ENCODE data around the gene SGCA.
A peak's percentile ranks its signal among the peaks of the same experiment; 100 is the strongest.

The SGCA gene

GRCh38 chr17:50134206-50135110, 31.3 kb upstream of the SGCA start:
- no peak for DNase-seq (ENCODE audit: low read depth in 2 of 2)

DNA sequence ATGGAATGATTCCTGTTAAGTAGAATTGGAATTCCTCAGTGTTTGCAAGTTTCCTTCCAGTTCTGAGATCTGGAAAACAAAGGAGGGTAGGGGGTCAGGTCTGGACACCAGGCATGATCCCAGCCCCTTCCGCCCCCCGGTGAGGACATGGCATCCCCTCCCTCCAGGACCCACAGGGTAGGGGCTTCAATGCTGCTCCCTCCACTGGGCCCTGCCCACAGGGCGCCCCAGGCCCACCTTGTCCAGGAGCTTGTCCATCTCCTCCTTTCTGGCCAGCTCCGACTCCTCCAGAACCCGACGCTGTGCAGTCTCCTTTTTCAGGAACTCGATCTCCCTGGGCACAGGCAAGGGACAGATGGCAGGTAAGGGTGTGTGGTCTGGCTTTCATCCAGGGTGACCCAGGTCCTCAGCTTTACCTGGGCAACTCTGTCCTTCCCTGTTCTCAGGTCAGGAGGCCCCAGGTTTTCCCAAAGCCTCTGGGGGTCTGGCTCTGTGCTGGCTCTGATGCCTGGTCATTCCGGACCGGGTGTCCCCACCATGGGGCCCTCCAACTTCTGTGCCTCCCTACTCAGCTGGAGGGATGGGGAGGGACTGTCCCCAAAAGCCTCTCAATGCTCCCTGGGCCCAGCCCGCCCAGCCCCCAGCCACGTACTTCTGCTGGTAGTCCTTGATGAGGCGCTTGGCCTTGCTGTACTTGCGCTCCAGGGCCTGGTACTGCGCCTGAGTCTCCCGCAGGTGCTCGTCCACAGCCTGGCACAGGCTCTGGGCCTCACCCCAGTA, 30.3 kb upstream of the SGCA start:
- DNase-seq (ENCODE audit: low read depth in 2 of 2): no peak

GRCh38 chr17:50136096-50136687, 29.6 kb upstream of the SGCA start:
- no peak for DNase-seq (ENCODE audit: low read depth in 2 of 2)

GRCh38 chr17:50137042-50137441, 28.8 kb upstream of the SGCA start:
- DNase-seq (ENCODE audit: low read depth in 2 of 2): no peak

- no peak for DNase-seq (ENCODE audit: low read depth in 2 of 2)
Observed at GRCh38 chr17:50139185-50139783, 26.5 kb upstream of the SGCA start.

DNA sequence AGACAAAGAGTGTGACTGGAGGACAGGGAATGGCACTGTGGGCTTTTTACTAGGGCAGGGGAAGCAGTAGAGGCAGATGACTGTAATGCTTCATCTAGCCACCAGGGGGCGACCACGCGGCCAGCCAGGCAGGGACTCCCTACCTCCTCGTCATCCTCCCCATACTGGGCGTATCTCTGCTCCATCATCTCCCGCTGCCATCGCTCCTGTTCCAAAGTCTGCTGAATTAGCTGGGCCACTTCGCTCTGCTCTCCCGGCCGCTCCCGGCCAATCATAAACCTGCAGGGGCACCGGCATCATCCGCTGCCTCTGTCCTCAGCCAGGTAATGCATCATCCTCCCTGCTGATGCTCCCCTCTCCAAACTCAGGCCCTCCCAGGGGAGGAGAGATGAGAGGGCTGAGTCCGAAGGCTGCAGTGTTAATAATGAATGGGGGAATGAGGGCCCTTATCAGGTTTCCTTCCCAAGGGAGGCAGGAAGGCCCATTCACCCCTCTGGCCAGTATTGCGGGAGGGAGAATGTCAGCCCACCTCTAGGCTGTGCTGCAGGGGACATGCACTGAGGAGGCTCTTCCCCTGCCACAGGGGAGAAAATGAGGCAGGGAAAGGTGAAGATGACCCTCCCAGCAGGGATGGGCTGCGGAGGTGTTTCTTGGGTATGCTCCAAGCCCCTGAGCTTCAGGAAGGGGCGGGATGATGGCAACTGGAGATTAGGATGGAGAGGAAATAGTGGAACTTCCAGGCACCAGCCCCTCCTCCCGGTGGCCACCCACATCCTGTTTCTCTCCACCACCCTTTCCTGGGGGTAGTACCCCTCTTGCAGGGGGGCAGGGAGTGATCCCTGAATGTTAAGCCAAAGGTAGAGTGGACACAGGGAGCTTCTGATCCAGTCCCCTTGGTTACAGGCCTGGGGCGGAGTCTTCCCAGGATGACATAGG, 25.6 kb upstream of the SGCA start:
- peak; percentile 50 to 68 for DNase-seq (ENCODE audit: low read depth in 2 of 2)

DNA sequence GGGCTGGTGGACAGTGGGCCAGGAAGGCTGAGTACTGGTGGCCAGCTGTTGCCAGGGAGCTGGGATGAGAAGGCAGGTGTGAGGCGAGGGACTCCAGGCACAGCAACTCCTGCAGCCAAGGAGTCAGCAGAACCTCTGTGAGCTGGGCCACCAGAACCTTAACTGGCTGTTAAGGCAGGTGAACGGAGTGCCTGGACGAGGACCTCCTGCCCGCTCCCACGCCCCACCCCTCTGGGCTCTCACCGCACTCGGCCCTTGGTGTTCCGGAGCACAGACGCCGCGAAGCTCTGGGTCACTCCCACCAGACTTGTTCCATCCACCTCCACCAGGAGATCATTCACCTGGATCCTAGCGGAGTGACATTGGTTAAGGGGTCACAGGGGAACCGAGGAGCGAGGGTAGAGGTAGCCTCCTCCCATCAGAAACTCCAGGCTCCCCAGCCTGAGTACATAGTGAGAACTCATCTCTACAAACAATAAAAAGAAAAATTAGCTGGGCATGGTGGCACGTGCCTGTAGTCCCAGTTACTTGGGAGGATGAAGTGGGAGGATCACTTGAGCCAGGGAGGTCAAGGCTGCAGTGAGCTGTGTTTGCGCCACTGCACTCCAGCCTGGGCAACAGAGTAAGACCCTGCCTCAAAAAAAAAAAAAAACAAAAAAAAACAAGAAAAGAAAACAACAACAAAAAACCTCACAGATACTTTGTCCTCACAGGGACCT, 24.6 kb upstream of the SGCA start:
- no peak for DNase-seq (ENCODE audit: low read depth in 2 of 2)

DNA sequence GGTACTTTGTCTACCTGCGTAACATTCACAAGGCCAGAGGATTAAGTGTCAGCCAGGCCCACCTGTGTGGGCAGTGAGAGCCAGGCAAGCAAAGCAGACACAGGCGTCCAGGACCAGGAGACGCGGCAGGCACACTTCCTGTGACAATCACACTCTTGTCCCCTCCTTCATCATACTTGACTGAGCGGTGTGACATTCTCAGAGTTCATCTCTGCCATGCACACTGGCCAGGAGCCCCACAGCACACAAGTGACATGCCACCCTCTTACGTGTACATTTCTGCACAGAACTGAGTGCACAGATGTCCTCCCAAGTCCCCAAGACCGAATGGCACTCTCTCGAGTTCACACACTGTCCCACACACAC, 24.1 kb upstream of the SGCA start:
- DNase-seq (ENCODE audit: low read depth in 2 of 2): no peak

DNA sequence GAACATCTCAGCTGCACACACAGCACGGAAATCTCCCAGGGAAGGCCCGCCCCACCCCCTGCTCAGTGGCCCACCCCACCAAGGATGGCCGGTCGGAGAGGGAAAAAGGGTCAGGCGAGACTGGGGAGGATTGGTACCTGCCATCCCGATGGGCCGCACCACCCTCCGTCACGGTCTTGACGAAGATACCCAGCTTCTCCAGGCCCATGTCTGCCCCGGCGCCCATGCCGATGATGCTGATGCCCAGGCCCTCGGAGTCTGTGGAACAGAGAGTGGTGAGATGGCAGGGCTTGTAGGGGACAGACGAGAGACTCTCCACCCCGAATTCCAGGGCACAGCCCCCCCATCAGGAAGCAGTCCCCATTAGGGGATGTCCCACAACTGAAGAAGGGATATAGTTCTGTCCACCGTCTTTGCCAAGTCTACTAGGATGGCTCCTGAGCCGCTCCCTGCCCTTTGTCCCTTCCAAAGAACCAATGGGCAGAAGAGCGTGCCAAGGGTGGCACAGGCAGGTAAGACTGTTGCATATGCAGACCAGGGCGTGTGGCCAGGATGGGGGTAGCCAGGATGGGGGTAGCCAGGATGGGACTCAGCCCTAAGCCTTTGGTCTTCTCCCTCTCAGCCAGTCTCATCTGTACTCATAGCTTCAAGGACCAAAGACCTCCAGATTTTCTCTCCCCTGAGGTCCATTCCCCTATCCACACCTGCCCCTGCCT, 22.2 kb upstream of the SGCA start:
- DNase-seq (ENCODE audit: low read depth in 2 of 2): no peak

GRCh38 chr17:50144355-50144754, 21.4 kb upstream of the SGCA start:
- no peak for DNase-seq (ENCODE audit: low read depth in 2 of 2)

- DNase-seq (ENCODE audit: low read depth in 2 of 2): no peak
Observed at GRCh38 chr17:50144845-50145531, 20.8 kb upstream of the SGCA start.

DNA sequence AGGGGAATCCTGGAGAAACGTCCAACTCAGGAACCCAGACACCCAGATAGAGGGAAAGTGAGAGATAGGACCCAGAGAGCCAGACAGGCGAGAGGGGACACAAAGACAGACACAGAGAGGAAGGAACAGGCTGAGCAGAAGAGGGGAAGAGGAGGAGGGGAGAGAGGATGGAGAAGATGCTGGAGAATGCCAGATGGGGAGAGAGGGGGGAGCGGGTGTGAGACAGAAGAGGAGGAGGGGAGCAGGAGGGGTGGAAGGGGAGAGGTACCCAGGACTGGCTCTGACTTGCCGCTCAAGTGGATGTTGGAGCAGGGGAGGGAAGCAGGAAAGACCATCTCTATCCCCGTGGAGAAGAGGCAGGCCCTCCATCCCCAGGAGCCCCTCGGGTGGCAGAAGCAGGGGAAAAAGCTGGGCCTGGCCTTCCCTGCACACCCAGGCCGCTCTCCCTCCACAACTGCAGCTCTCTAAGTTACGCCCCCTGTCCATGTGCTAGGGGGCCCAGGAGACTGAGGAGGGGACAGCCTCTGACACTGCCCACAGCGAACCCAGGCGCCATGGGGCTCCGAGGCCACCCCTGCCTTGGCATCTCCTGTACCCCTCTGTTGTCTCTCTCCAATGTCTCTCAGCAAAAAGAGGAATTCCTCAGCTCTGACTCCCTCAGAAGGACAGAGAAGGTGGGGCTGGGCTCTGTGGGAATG, 20.1 kb upstream of the SGCA start:
- no peak for DNase-seq (ENCODE audit: low read depth in 2 of 2)

DNA sequence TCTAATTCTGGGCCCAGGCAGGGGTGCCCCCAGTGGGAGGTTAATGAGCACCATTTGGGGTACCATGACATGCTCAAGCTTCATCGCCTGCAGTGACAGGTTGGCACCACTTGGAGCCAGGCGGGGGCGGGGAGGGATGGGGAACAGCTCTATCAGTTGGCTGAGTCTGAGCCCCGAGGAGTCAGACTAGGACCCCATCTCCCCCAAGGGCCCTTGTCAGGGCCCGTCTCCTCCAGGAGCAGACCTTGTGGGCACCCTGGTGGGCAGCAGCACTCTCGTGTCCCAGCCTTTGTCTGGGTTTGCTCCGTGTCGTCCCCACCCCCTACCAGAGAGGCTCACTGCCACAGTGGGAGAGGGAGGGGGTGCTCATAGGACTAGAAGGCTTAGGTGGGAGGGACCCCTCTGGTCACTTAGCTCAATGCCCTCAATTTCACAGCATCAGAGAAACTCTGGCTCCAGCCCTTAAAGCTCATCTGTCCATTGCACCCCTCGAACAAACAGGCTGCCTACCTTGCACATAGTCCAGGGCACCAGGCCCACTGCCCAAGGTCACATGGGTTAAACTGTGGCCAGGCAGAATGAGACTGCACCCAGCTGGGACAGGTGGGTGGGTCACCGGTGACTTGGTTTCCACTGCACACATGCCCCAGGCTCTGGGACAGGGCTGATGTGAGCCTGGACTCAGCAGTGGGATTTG, 19.4 kb upstream of the SGCA start:
- DNase-seq (ENCODE audit: low read depth in 2 of 2): no peak

DNA sequence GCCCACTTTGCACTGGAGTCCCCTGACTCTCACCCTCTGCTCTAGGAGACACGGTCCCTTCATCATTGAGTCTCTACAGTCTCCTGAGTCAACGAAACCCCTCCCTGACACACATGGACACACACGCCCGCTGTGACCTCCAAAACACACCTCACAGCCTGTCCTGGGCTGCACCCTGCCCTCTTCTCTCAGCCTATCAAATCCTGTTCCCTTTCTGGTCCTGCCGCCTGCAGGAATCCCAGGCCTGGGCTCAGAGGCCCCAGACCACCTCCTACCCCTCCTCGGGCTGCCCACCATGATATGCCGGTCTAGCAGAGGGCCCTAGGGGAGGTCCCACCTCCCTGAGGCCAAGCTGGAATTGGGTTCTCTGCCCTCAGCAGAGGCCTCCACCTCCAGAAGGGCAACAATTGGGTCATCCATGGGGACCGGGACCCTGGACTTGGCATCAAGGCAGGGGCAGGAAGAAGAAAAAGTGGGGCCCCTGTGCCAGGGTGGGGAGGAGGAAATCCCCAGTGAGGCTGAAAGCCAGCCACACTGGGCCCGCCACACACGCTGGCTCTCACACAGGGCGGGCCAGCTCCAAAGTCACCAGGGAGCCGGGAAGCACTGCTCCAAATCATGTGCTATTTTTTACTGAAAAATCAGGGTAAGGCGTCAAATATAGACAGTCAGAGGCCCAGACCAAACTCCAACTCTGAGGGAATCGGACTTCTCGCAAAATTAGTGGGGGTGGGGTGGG, 18.7 kb upstream of the SGCA start:
- no peak for DNase-seq (ENCODE audit: low read depth in 2 of 2)

DNA sequence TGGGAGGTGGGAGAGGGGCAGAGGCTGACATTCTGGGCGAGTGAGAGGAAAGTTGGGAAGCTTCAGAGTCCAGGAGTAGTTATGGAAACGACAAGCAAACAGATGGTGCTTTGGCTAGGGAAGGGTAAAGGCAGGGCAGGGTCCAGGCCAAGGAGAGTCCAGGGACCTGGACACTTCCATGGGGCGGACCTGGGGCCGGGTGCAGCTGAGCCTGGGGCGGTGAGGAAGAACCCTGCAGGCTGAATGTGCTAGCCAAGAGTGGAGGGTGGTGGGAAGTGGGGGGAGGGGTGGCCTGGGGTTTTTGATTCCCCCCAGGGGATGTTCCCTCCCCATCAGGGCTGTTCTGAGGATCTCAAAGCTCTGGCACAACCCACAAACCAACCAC, 18.0 kb upstream of the SGCA start:
- DNase-seq (ENCODE audit: low read depth in 2 of 2): no peak

DNA sequence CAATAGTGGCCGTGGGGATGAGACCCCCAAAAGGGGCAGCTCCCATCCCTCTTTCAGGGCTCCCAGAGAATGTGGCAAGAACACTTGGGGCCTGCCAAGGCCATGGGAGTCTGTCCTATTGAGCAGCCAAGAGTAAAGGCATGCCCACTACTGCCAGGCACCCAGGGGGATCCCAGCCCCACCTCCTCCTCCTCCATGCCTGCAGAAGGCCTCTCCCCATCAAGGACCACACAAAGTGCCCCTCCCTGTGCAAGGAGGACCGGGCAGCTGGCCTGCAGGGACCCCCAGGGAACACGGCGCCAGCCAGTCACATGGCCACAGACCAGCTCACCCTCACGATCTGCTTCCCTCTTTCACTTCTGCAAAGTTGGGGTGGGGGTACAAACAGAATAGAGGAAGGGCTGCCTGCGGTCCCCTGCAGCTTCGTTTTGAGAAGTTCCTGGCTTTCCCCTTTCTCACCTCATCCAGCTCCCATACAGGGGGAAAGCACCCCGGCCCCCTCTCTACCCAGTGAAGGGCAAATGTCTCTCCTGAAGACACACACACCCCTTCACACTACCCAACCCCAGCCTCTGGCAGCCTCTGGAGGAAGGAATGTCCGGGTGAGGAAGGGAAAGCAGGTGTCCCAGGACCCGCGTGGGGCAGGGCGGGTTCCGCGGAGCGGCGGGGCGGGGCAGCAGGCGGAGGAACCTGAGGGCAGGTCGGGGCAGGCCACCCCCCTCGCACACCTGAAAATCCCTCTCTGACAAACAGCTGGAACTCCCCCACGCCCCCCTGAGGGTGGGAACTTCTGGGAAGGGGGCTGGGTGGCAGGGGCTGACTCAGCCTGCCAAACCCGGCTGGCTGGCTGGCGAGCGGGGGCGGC, 17.3 kb upstream of the SGCA start:
- DNase-seq (ENCODE audit: low read depth in 2 of 2): peak in 1 of 2 donors; percentile 83

DNA sequence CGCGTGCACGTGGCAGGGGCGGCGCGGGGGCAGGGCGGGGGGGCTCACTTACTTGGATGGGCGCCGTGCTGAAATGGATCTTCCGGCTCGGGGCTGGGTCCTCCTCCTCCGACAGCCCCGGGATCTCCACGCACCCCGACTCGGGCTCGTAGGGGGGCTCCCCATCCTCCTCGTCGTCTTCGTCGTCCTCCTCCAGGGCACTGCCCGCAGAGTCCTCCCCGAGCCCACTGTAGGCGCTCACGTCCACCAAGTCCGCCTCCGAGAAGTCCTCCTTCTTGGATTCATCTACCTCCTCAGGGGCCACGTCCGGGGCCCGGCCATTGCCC, 16.8 kb upstream of the SGCA start:
- no peak for DNase-seq (ENCODE audit: low read depth in 2 of 2)

All from stimulated activated CD4-positive, alpha-beta T cell treated with anti-CD3 and anti-CD28 coated beads, Interleukin-1b, Interleukin-23, amount 100 ng/mL, for 1 hour (primary cell).